ENCODE data around the gene CHAC2. TPM values are rescaled to one million over a fixed set of nuclear protein-coding genes. Genes with fewer than 3 reads are reported as not detected.

Gene CHAC2
- total and polyA plus RNA-seq, 9 of the 15 experiments (the other 6 are each of a cell fraction or from before 2014, with no cell fraction given), result 9.8 to 35.6 (median 18.2) TPM

DNA sequence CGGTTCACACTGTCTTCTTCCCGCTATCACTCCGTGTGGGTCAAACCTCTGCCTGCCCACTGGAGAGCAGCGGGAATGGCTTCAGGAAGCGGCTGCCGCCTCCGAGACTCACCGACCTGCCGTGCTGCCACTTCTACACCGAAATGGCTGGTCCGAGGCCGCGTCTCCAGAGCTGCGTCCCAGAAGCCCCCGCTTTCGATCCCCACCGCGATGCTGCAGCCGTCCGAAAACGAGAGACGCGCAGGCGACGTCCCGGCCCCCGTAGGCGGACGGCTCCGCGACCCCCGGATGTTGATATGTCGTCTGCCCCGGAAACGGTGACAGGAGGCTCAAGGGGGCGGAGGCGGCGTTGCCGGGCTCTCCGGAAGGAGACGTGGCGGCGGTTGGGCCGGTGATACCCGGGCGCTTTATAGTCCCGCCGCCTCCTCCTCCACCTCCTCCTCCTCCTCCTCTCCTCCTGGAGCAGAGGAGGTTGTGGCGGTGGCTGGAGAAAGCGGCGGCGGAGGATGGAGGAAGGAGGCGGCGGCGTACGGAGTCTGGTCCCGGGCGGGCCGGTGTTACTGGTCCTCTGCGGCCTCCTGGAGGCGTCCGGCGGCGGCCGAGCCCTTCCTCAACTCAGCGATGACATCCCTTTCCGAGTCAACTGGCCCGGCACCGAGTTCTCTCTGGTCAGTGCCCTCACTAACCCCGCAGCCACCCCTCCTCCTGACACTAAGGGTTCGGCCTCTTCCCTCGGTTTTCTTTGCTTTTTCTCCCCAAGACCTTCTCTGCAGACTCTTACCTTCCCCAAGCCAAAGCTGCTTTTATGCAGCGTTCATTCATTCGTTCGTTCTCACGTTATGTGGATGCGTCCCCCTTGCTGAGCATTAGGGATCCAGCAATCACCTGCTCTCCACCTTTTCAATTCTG is 19.4 kb downstream of the CHAC2 start, which contains the start of the genes ASB3 and ERLEC1 (continued):
- TF ChIP-seq, protein P1, sequence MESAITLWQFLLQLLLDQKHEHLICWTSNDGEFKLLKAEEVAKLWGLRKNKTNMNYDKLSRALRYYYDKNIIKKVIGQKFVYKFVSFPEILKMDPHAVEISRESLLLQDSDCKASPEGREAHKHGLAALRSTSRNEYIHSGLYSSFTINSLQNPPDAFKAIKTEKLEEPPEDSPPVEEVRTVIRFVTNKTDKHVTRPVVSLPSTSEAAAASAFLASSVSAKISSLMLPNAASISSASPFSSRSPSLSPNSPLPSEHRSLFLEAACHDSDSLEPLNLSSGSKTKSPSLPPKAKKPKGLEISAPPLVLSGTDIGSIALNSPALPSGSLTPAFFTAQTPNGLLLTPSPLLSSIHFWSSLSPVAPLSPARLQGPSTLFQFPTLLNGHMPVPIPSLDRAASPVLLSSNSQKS (CRISPR knock-in tag; IDR thresholded peaks at IDR 0.05), result no peak
- TF ChIP-seq, protein P2, sequence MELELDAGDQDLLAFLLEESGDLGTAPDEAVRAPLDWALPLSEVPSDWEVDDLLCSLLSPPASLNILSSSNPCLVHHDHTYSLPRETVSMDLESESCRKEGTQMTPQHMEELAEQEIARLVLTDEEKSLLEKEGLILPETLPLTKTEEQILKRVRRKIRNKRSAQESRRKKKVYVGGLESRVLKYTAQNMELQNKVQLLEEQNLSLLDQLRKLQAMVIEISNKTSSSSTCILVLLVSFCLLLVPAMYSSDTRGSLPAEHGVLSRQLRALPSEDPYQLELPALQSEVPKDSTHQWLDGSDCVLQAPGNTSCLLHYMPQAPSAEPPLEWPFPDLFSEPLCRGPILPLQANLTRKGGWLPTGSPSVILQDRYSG (tag; conservative IDR thresholded peaks at IDR 0.05; ENCODE audit: low read depth), result no peak
- no peak for TF ChIP-seq ZBTB43 (CRISPR knock-in tag; IDR thresholded peaks at IDR 0.05)
- TF ChIP-seq CC2D1A (IDR thresholded peaks at IDR 0.05), result no peak
- TF ChIP-seq, protein P3, sequence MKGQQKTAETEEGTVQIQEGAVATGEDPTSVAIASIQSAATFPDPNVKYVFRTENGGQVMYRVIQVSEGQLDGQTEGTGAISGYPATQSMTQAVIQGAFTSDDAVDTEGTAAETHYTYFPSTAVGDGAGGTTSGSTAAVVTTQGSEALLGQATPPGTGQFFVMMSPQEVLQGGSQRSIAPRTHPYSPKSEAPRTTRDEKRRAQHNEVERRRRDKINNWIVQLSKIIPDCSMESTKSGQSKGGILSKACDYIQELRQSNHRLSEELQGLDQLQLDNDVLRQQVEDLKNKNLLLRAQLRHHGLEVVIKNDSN (CRISPR knock-in tag; IDR thresholded peaks at IDR 0.05), result no peak
- TF ChIP-seq ZNF583 (CRISPR knock-in tag; IDR thresholded peaks at IDR 0.05), result no peak
- no peak for TF ChIP-seq RBM14 (IDR thresholded peaks at IDR 0.05; ENCODE audit: borderline replicate concordance, insufficient read depth, low read depth, low read length)
- TF ChIP-seq WHSC1 (IDR thresholded peaks at IDR 0.05; ENCODE audit: low read length), result no peak
- no peak for TF ChIP-seq ZNF780A (CRISPR knock-in tag; IDR thresholded peaks at IDR 0.05)
- TF ChIP-seq, protein P4, sequence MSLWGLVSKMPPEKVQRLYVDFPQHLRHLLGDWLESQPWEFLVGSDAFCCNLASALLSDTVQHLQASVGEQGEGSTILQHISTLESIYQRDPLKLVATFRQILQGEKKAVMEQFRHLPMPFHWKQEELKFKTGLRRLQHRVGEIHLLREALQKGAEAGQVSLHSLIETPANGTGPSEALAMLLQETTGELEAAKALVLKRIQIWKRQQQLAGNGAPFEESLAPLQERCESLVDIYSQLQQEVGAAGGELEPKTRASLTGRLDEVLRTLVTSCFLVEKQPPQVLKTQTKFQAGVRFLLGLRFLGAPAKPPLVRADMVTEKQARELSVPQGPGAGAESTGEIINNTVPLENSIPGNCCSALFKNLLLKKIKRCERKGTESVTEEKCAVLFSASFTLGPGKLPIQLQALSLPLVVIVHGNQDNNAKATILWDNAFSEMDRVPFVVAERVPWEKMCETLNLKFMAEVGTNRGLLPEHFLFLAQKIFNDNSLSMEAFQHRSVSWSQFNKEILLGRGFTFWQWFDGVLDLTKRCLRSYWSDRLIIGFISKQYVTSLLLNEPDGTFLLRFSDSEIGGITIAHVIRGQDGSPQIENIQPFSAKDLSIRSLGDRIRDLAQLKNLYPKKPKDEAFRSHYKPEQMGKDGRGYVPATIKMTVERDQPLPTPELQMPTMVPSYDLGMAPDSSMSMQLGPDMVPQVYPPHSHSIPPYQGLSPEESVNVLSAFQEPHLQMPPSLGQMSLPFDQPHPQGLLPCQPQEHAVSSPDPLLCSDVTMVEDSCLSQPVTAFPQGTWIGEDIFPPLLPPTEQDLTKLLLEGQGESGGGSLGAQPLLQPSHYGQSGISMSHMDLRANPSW (CRISPR knock-in tag; IDR thresholded peaks at IDR 0.05), result no peak
- TF ChIP-seq GTF2F1 (IDR thresholded peaks at IDR 0.05; ENCODE audit: low read depth, low read length), result no peak
- peak; percentile 57; the same call in 1 of the 2 replicates for TF ChIP-seq ZSCAN29 (IDR thresholded peaks at IDR 0.05)
- TF ChIP-seq, protein P5, sequence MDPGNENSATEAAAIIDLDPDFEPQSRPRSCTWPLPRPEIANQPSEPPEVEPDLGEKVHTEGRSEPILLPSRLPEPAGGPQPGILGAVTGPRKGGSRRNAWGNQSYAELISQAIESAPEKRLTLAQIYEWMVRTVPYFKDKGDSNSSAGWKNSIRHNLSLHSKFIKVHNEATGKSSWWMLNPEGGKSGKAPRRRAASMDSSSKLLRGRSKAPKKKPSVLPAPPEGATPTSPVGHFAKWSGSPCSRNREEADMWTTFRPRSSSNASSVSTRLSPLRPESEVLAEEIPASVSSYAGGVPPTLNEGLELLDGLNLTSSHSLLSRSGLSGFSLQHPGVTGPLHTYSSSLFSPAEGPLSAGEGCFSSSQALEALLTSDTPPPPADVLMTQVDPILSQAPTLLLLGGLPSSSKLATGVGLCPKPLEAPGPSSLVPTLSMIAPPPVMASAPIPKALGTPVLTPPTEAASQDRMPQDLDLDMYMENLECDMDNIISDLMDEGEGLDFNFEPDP (CRISPR knock-in tag; IDR thresholded peaks at IDR 0.05), result no peak
- no peak for TF ChIP-seq YBX1 (IDR thresholded peaks at IDR 0.05)
- peak; percentile 56 for TF ChIP-seq JUND (IDR thresholded peaks at IDR 0.05; ENCODE audit: borderline replicate concordance, low read depth, low read length)
- TF ChIP-seq JUND (tag; IDR thresholded peaks at IDR 0.05; ENCODE audit: borderline replicate concordance, low read depth, low read length), result no peak; the same call in 2 of the 3 replicates
- 0 out of 2 replicates have a peak, but pooled peaks have one; percentile 78 for TF ChIP-seq ZNF232 (CRISPR knock-in tag; IDR thresholded peaks at IDR 0.05)
- TF ChIP-seq TCFL5 (CRISPR knock-in tag; conservative IDR thresholded peaks at IDR 0.05), result no peak
- no peak for TF ChIP-seq TRIM28 (IDR thresholded peaks at IDR 0.05)
- peak; percentile 77 for TF ChIP-seq ZNF143 (CRISPR knock-in tag; IDR thresholded peaks at IDR 0.05)

Measured in K562 (cell line).